Mesodermal cell (in vitro differentiated cells): Measurements from ENCODE around the gene PRR3. TPM values are rescaled to one million over a fixed set of nuclear protein-coding genes. Genes with fewer than 3 reads are reported as not detected.
"Not testable (repeated sequence)": the region's sequence is repeated elsewhere in the genome, so short reads cannot be mapped to it uniquely, and the experiment has no call there.

Experiments
- H3K27ac ChIP-seq: 2 replicates; pipeline ENCODE4 v1.7.0; 2013; ENCODE audit warnings: mild to moderate bottlenecking, low read depth, low read length, moderate library complexity; ENCODE audit not compliant: severe bottlenecking
- H3K36me3 ChIP-seq: 2 replicates; pipeline ENCODE4 v1.7.1; 2013; ENCODE audit warnings: mild to moderate bottlenecking, low read length, moderate library complexity; ENCODE audit not compliant: control insufficient read depth, insufficient read depth
- H3K4me1 ChIP-seq: one replicate; pipeline ENCODE4 v1.7.1; 2013; ENCODE audit warnings: mild to moderate bottlenecking, low read length; ENCODE audit not compliant: insufficient read depth, control insufficient read depth, poor library complexity, severe bottlenecking
- H3K4me3 ChIP-seq: 2 replicates; pipeline ENCODE4 v1.7.0; 2013; ENCODE audit warnings: low read length, control low read depth, mild to moderate bottlenecking; ENCODE audit not compliant: insufficient read depth, poor library complexity, severe bottlenecking; ENCODE audit errors: extremely low read depth
- H3K9me3 ChIP-seq: 2 replicates; pipeline ENCODE4 v1.7.1; 2013; ENCODE audit warnings: mild to moderate bottlenecking, low read length, moderate library complexity; ENCODE audit not compliant: control insufficient read depth
- WGBS, 2 experiments: methylation state at CpG; one replicate each; pipeline ENCODE4 v1.1.5; 2013; ENCODE audit warnings: missing lambda C conversion rate in 2 of 2; ENCODE audit not compliant: insufficient coverage in 2 of 2; 5-methylcytosine and 5-hydroxymethylcytosine counted together
- polyA plus RNA-seq, 2 experiments: library from polyadenylated mRNA; stranded (reverse); fragments of 50-300 nt; gene quantifications; one replicate each; pipeline ENCODE4 v1.2.3, GENCODE V29; 2013

Gene PRR3
- polyA plus RNA-seq (2013, experiment 1 of 2): 19.9 TPM
- polyA plus RNA-seq (2013, experiment 2 of 2): 18.5 TPM

GRCh38 chr6:30556906-30557682 is at the start of gene PRR3:
TSS of gene PRR3 (plus strand) at chr6:30557295. CDS start at chr6:30557345, 50 bp downstream.
- Histone ChIP-seq H3K4me1 (peaks cover 5% of the 10 kb centered on the region), H3K36me3 (peaks cover 53% of the 10 kb centered on the region), H3K4me3 (peak within 1 kb of the TSS; percentile 95), H3K9me3 (no peaks in the 10 kb centered on the region), H3K27ac (peak within 1 kb of the TSS; percentile 99)
- WGBS, 2 experiments: 0% methylated on average over 24 to 33 of the region's 42 CpGs

- Histone ChIP-seq H3K4me1 (no peaks in the 10 kb centered on the region), H3K36me3 (no peaks in the 10 kb centered on the region), H3K9me3 (no peaks in the 10 kb centered on the region), H3K4me3 (no peak overlapping the region), H3K27ac (no peak overlapping the region)
- 93 to 100% methylated on average over 3 of the region's 5 CpGs for WGBS, 2 experiments
Observed at GRCh38 chr6:30507849-30508827, 49.0 kb upstream of the PRR3 start.

GRCh38 chr6:30508890-30509736 is 48.0 kb upstream of the PRR3 start:
- WGBS, 2 experiments: 46 to 66% methylated on average over 2 of the region's 5 CpGs
- Histone ChIP-seq H3K4me1 (no peaks in the 10 kb centered on the region), H3K27ac (no peak overlapping the region), H3K9me3 (no peaks in the 10 kb centered on the region), H3K4me3 (no peak overlapping the region), H3K36me3 (no peaks in the 10 kb centered on the region)

GRCh38 chr6:30510419-30511168 is 46.5 kb upstream of the PRR3 start:
- 80 to 98% methylated on average over 4 to 6 of the region's 10 CpGs for WGBS, 2 experiments
- Histone ChIP-seq H3K9me3 (no peaks in the 10 kb centered on the region), H3K4me3 (no peak overlapping the region), H3K27ac (no peak overlapping the region), H3K4me1 (no peaks in the 10 kb centered on the region), H3K36me3 (no peaks in the 10 kb centered on the region)

GRCh38 chr6:30511169-30511546 is 45.9 kb upstream of the PRR3 start:
- WGBS, 2 experiments: 75 to 83% methylated on average over 5 of the region's 5 CpGs

GRCh38 chr6:30513451-30513850 is 43.6 kb upstream of the PRR3 start:
- WGBS, 2 experiments: 100% methylated on average over 1 of the region's 2 CpGs
- no peak overlapping the region for H3K4me3 ChIP-seq
- H3K9me3 ChIP-seq: peaks cover 3% of the 10 kb centered on the region
- no peaks in the 10 kb centered on the region for H3K4me1 ChIP-seq
- no peaks in the 10 kb centered on the region for H3K36me3 ChIP-seq
- no peak overlapping the region for H3K27ac ChIP-seq

More at GRCh38 chr6:30511169-30511546, 45.9 kb upstream of the PRR3 start:
- no peak overlapping the region for H3K4me3 ChIP-seq
- H3K9me3 ChIP-seq: no peaks in the 10 kb centered on the region
- H3K27ac ChIP-seq: no peak overlapping the region
- H3K36me3 ChIP-seq: no peaks in the 10 kb centered on the region
- no peaks in the 10 kb centered on the region for H3K4me1 ChIP-seq

- Histone ChIP-seq H3K9me3 (peaks cover 3% of the 10 kb centered on the region), H3K27ac (no peak overlapping the region)
- WGBS, 2 experiments: 50% methylated on average over 2 of the region's 4 CpGs; no CpG with 5 or more reads in 1 of the 2 experiments
Observed at GRCh38 chr6:30515106-30515505, 42.0 kb upstream of the PRR3 start.

GRCh38 chr6:30515944-30516753 is 40.9 kb upstream of the PRR3 start:
- H3K27ac ChIP-seq: peak overlapping the region; percentile 96
- H3K4me1 ChIP-seq: no peaks in the 10 kb centered on the region
- H3K36me3 ChIP-seq: no peaks in the 10 kb centered on the region
- peaks cover 3% of the 10 kb centered on the region for H3K9me3 ChIP-seq
- 18 to 21% methylated on average over 19 to 27 of the region's 33 CpGs for WGBS, 2 experiments
- H3K4me3 ChIP-seq: peak overlapping the region; percentile 38

More at GRCh38 chr6:30515106-30515505, 42.0 kb upstream of the PRR3 start:
- Histone ChIP-seq H3K4me3 (no peak overlapping the region), H3K4me1 (no peaks in the 10 kb centered on the region), H3K36me3 (no peaks in the 10 kb centered on the region)

GRCh38 chr6:30516754-30517076 is 40.4 kb upstream of the PRR3 start:
- not testable (repeated sequence) for H3K36me3 ChIP-seq, H3K4me1 ChIP-seq, H3K9me3 ChIP-seq
- H3K27ac ChIP-seq: peak overlapping the region; percentile 96
- H3K4me3 ChIP-seq: peak overlapping the region; percentile 38
- 80% methylated on average over 1 of the region's 9 CpGs for WGBS, 2 experiments
